Left renal pelvis (tissue), 4 donors: ENCODE measurements around the gene LPAR1. TPM values are rescaled to one million over a fixed set of nuclear protein-coding genes. Genes with fewer than 3 reads are reported as not detected.
A peak's percentile ranks its signal among the peaks of the same experiment; 100 is the strongest.

Experiments
- DNase-seq, 4 donors: peaks; one replicate each; pipeline ENCODE4 v3.0.0-alpha.2; 2013; ENCODE audit warnings: low read depth in 4 of 4, low spot score in 3 of 4
- polyA plus RNA-seq, 4 donors: library from polyadenylated mRNA; unstranded; fragments of 120-200 nt; gene quantifications; one replicate each; pipeline ENCODE4 v1.2.1, GENCODE V29; 2013; ENCODE audit not compliant: insufficient read length in 4 of 4

LPAR1 gene
- polyA plus RNA-seq, 4 donors, result 23.2 to 77.1 (median 34.4) TPM

DNA sequence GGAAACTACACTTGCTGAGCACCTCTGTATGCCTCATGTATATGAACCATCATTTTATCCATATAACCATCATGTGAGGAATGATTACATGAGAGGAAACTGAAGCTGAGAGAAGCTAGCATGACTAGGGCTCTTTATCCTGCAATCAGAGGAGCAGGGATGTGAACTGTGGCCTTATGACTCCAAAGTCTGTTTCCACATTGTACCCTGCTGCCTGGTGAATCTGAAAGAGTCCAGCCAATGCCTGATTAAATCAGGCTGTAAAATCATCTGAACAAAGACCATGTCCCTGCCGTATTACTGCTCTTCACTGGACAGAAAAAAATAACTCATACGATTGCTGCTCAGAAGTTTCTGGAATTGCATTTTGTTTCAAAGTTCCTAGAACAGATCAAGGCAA is 67.0 kb downstream of the LPAR1 start:
- DNase-seq, result peak in 1 of 4 donors; percentile 8

DNA sequence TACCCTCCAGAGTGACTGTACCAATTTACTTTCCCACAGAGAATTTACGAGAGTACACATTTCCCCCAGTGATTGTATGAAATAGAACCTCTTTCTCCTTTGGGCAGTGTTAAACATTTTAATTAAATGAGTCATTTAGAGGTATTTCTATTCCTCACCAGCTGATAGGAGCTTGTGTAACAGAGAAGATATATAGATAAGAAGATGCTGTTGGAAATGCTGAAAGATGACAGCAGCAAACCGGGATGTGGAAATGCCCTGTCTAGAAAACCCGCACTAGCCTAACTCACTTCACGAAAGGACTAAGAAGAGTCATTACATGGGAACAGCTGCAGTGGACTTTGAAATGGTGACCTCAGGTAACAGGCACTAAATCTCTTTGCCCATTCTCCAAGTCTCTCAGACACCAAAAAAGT is 68.3 kb downstream of the LPAR1 start:
- DNase-seq, result no peak

DNA sequence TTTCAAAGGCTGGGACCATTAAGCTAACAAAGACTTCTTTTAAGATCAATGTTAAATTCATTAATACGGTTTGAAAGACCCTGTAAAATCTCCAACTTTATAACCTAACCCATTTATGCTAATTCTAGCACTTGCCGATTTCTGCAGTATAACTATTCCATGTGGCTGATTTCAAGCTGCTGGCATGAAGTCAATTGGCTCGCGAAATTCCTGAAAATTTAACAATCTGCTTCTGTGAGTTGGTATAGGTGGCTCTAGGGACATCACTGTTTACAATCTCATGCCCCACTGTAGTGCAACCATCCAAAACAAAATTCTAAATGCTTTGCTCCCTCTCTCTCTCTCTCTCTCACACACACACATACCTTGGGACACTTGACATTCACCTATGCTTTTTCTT is 70.2 kb downstream of the LPAR1 start:
- DNase-seq, result no peak

DNA sequence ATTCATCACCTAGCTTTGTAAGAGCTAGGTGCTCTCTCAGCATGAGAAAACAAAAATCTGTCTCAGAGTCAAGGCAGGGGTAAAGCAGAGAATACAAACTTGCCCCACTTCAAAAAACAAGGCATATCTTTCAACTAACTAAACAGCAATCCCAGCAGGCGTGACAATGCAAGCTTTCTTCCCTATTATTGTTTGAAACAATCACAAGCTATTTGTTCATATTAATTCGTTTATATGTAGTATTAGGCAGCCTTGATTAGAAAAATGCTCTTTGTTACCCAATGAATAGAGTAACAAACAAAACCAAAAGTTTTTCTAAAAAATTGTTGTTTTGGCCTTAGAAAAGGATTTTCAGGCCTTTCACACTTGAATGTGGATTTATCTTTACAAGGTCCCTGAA is 71.1 kb downstream of the LPAR1 start:
- no peak for DNase-seq

DNA sequence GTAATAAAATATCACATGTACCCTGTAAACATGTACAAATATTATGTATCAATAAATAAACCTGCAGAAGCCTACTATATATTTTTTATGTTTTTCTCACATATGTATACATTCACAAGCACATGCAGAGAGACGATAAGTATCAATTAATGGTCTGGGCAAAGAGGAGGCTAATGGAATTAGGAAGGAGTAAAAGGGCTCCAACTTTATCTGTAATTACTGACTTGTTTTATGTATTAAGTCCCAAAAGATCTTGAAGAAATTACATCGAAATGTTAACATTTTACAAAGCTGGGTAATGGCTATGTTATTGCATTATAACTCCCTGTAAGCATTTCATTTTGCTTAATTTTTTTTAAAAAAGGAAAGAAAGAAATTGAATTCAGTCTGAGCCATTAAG is 78.0 kb downstream of the LPAR1 start:
- no peak for DNase-seq

DNA sequence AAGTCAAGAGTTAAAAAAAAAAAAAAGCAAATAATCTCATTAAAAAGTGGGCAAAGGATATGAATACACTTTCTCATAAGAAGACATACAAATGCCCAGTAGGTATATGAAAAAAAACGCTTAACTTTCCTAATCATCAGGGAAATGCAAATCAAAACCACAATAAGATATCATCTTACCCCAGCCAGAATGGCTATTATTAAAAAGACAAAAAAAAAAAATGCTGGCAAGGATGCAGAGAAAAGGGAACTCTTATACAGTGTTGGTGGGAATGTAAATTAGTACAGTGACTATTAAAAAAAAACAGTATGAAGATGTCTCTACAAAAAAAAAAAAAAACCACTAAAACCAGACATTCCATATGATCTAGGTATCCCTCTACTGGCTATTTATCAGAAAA is 79.4 kb downstream of the LPAR1 start:
- DNase-seq, result no peak

DNA sequence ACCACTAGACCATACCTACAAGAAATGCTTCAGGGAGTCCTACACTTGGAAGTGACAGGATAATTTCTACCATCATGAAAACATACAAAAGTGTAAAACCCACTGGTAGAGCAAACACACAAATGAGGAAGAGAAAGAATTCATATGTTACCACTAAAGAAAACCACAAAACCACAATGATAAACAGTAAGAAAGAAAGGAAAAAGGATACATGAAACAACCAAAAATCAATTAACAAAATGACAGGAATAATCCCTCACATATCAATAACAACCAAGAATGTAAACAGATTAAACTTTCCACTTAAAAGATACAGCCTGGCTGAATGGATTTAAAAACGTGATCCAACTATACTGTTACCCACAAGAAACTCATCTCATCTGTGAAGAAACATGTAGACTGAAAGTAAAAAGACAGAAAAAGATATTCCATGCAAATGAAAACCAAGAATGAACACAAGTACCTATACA is 83.4 kb downstream of the LPAR1 start:
- DNase-seq, result no peak

DNA sequence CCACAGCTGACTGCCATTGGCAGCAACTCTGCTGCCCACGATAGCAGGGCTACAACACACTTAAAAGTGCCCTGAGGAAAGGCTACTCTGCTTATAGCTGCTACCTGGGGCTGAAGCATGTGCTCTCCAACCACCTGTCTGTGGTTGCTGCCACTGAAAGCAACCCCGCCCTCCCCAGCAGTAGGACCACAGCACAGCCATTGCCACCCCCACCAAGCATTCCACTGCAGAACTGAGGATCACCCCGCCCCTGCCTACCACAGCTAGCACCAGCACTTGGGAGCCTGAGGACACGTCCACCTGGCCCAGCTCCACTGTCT is 85.8 kb downstream of the LPAR1 start:
- DNase-seq, result no peak

DNA sequence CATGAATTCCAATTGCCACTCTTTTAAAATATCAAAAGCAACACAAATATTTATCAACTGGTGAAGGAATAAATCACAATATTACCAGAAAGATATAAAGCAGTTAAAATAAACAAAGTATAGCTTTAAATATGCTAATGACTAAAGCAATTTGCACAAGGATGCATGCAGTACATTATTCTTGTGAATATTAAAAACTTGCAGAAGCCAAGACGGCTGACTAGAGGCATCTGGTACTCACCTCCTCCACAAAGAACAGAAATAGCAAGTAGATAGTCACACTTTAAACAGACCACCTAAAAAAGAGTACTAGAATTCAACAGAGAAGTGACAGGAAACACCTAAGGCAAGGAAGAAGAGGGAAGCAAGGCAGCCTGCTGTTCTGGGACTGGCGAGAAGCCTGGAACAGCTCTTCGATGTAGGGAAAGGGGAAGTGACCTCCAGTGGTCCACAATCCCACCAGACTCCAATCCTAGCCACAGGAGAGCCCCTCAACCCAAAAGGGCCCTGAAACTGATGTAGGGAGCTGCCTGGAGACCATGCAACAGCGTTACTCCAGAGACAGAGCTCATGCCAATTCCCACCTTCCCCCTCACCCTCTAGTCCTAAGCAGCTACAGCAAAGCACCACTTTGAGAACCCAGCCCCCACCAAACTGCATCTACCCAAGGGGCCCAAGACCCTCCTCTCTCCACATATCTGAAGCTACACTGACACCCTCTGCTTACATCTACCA is 86.3 kb downstream of the LPAR1 start:
- DNase-seq, result no peak

DNA sequence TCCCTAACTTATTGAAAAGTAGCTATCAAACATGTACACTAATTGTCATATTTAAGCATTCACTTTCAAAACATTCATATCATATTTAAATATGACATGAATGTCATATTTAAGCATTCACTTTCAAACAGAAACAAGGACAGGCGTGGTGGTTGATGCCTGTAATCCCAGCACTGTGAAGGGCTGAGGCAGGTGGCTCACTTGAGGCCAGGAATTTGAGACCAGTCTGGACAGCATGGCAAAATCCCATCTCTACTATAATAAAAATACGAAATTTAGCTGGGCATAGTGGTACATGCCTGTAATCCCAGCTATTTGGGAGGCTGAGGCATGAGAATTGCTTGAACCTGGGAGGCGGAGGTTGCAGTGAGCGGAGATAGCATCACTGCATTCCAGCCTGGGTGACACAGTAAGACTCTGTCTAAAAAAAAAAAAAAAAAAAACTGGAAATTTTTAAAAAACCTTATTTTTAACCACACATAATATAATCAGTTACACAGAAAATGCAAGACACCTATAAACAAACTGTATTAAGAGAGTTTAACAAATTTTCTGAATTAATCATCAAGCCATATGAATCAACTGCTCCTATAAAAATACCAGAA is 88.1 kb downstream of the LPAR1 start:
- DNase-seq, result no peak

DNA sequence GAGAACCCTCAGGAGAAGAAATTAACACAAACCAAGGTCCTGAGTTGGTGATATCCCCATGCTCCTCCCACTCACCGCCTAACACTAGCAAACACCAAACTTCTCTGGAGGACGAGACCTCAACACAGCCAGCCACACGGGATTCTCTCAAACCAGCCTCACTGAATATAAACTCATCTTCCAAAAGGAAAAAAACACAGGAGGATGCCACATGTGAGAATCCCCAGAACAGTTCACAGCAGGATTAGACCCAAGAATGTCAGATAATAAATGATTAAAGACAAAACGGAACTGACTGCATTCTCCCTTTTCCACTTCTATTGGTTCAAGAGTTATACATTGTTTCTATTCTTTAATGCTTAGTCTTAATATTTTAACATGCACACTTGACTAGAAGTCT is 89.2 kb downstream of the LPAR1 start:
- DNase-seq, result no peak

DNA sequence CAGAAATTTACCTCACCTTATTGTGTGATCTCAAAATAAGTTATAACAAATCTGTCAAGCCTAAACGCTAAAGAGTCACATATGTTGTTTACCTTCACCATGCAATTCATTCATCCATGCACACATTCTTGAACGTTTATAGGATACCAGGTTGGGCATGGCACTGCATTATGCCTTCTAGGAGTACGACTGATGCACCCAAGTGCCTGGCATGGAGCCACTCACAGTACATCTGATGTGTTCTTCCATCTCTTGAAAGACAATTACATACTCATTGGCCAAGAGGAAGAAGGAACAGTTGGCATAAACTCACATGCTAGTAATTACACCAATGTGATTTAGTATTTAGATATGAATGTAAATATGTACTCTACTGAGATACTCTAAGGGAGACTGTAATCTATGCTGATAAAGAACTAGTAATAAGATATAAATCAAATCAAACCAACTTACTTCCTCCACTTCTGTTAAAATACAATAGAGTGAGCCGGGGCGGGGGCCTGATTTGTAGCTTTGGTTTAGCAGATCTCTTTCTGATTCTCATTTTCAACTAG is 90.7 kb downstream of the LPAR1 start:
- DNase-seq, result no peak

DNA sequence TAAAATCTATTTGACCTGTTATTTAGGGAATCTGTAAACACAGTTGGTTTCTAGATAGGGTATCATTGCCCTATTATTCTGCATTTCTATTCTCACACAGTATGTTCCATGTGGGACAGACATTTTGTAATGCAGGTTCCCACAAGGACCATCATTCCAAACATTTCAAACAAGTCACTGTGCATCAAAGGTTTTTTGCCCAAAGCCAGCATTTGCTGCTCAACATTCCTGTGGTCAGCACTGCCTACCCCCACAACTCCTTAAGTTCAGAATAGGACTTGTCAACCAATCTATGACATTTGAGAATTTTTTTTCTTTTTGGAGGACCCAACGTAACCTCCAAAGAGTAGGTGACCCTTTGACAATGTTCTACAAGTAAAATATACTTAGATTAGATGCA is 95.7 kb downstream of the LPAR1 start:
- no peak for DNase-seq

DNA sequence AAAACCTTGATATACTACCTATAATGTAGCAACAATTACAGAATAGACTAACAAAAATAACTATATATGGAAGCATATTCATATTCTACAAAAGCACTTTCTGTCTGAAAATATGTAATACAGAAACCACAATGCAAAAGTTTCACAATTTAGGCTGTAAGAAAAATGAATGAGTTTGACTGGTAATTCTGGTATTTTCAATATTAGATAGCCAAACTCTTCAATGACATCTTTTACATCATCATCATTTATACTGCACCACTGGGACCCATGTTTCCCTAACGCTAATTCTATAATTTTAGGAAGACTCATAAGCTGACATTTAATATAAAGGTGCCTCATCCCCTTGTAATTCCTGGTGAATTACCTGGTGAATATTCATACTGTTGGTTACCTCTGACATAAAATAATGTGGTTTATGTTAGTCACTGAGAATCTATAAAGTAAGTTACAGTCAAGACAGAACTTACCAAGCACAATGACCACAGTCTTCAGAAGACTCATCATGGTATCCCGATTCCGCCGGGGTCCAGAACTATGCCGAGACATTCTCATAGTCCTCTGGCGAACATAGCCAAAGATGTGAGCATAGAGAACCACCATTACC is 97.2 kb downstream of the LPAR1 start:
- DNase-seq, result no peak

DNA sequence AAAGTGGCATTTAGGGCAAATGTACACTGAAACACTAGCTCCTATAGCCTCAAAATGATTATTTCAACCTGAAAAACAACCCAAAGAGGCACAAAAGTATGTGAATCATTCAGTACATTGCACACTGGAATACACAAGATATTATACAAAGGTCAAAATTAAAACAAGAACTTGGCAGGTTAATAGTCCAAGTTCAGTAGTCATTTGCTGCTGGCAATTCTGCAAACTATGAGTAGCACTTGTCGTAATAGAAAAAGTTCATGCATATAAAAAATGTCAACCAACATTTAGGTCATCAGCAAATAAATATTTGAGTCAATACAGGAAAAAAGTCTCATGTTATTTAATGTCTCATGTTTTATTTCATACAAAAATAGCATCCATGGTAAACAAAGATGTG is 98.7 kb downstream of the LPAR1 start:
- DNase-seq, result no peak

DNA sequence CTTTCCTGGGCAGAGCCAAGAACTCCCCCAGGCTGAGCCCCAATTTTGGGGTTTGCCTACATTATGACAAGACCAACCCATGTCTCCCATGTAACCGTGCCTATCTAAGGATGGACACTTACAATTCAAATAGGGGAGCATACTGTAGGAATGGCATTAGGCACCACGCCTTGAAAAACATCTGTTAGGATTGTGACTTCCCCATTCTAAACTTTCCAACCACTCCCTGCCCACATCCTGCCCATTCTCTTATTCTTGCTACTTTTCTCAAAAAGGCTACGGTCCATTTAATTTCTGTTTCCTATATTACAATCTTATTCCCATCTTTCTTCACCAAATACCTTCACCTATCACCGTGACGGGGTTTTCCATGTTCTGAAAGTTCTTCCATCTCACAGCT is 99.2 kb downstream of the LPAR1 start:
- no peak for DNase-seq

DNA sequence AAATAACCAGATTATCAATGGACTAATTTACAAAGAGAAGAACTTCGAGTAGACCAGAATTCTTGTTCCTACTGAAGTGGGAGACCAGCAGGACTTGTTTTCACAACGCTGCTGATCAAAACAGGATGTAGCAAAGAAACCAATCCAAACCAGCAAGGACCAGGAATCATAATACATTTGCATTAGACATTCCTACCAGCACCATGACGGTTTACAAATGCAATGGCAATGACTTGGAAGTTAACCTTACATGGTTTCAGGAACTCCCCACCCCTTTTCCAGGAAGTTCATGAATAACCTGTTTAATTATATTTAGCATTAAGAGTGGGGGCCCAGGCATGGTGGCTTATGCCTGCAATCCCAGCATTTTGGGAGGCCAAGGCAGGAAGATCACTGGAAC is 100.0 kb downstream of the LPAR1 start:
- DNase-seq, result no peak

DNA sequence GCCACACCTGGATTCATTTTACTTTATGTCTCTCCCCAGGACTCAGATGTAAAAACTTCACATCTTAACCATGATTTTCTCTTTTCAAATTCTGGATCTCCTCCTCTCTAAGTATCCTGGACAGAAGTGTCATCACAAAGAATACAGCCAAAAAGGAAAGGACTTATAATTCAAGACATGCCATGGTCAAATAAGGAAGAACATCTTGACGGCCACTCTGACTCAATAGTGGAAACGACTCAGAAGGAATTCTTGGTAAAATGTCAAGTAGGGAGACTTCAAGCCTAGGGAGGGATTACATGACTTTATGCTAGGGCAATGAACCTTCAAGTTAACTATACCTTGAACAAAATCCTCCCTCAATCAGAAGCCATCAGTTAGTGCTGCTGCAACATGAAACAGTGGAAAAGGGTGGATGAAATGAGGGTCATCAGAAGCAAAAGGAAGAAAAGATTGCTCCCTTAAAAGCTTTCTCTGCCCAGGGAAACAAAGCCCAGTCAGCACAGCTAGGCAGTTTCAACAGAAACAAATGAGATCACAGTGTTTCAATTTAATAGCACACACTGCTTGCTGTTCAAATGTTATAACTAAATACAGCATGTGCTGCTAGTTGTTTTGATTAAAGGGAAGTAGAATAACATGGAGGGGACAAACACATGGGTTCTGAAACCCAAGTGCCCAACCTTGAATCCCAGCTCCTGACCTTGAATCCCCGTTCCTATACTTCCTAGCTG is 101.4 kb downstream of the LPAR1 start:
- no peak for DNase-seq

DNA sequence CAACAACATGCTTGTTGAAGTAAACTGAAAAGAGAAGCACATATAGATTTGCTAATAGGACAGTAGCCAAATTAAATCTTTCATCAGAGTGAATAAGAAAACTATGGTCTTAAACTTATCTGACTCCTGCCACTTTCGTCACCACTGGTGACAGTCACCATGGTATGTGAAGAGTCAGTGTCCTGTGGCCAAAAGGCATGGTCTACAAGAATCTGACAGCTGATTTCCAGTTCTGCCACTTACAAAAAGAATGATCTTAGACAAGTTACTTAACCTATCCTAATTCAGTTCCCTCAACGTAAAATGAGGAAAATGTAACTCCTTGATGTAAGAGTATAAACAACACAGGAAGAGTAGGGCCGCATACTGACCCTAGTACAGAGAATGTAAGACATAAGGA is 102.0 kb downstream of the LPAR1 start:
- no peak for DNase-seq

DNA sequence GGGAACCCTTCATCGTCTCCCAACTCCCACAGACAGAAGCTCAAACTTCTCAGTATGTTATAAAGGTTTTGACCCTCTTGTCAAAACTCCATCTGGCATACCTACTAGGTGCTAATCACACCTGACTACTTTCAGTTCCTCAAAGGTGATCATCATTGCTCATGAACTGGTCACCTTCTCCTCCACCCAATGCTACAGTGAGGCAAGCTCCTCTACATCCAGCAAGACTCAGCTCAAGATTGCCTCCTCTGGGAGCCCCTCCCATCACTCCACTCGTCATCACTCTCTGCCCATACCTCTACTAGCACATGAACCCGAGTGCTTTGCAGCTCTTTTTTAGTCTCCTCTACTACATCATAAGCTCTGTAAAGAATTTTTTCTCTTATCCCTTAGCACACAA is 102.4 kb downstream of the LPAR1 start:
- no peak for DNase-seq

DNA sequence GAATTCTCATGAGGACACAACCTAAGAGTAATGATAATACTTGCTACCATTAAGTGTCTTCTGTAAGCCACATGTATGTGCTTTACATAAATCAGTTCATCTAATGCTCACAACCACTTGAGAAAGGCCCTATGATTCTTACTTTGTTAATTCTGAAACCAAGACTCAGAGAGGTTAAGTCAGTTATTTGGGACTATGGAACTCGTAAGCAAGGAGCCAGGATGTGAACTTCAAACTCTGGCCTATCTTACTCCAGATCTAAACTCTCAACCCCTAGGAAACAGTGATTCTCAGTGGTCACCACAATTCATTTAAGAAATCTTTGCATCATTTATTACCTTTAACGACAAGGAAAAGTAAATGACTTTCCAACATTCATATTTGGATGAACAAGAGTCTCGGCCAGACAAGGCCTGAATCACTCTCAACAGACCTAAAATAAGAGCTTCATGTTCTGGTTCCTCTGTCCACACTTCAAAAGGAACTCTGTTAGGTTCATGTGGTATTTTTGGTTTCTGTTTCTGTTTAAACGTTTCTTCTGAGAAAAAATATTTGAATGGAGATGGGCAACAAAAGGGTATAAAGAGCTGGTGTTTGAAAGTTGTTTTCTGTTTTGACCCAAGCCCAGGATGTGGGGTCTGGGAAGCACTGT is 104.8 kb downstream of the LPAR1 start:
- no peak for DNase-seq
